C1 segment of cervical spinal cord (tissue), 14 donors: ENCODE measurements around the gene CPZ.
A peak's percentile ranks its signal among the peaks of the same experiment; 100 is the strongest.

Source experiments
- DNase-seq, 14 donors: peaks; one replicate each; lab custom pipeline; 2025; lab: John Stamatoyannopoulos, UW

Gene CPZ

GRCh38 chr4:8593264-8594096 lies 915 bp downstream of the CPZ start:
- DNase-seq = no peak

- peak in 6 of 14 donors; percentile 1 to 31 (median 15) for DNase-seq
Measured at GRCh38 chr4:8594097-8595038, 1.8 kb downstream of the CPZ start.

- DNase-seq = no peak
Measured at GRCh38 chr4:8595237-8596087, 2.9 kb downstream of the CPZ start.

- no peak for DNase-seq
Measured at GRCh38 chr4:8596891-8597290, 4.3 kb downstream of the CPZ start.

- DNase-seq = no peak
Measured at GRCh38 chr4:8597319-8597718, 4.8 kb downstream of the CPZ start.

- DNase-seq = no peak
Measured at GRCh38 chr4:8597791-8598190, 5.2 kb downstream of the CPZ start.

GRCh38 chr4:8598391-8599090 lies 6.0 kb downstream of the CPZ start:
- no peak for DNase-seq

- no peak for DNase-seq
Measured at GRCh38 chr4:8599091-8599460, 6.5 kb downstream of the CPZ start.

GRCh38 chr4:8599657-8600056 lies 7.1 kb downstream of the CPZ start:
- DNase-seq = peak in 2 of 14 donors; percentile 8 to 65

- no peak for DNase-seq
Measured at GRCh38 chr4:8600266-8600665, 7.7 kb downstream of the CPZ start.

- DNase-seq = no peak
Measured at GRCh38 chr4:8600686-8601085, 8.1 kb downstream of the CPZ start.

GRCh38 chr4:8601086-8601485 lies 8.5 kb downstream of the CPZ start:
- no peak for DNase-seq

- DNase-seq = no peak
Measured at GRCh38 chr4:8601556-8601955, 9.0 kb downstream of the CPZ start.

- no peak for DNase-seq
Measured at GRCh38 chr4:8602686-8603430, 10.3 kb downstream of the CPZ start.

- no peak for DNase-seq
Measured at GRCh38 chr4:8603931-8604330, 11.4 kb downstream of the CPZ start.

- DNase-seq = no peak
Measured at GRCh38 chr4:8605289-8605688, 12.7 kb downstream of the CPZ start.

- no peak for DNase-seq
Measured at GRCh38 chr4:8606476-8606875, 13.9 kb downstream of the CPZ start.

- DNase-seq = no peak
Measured at GRCh38 chr4:8606966-8607365, 14.4 kb downstream of the CPZ start.

- DNase-seq = peak in 1 of 14 donors; percentile 17
Measured at GRCh38 chr4:8607603-8608481, 15.3 kb downstream of the CPZ start.
